Fibroblast of skin of right biceps (primary cell): ENCODE results near the gene RNF215.
"Not testable (repeated sequence)": the region's sequence is repeated elsewhere in the genome, so short reads cannot be mapped to it uniquely, and the experiment has no call there.

Experiments used
- DNase-seq: peaks from one replicate; pipeline ENCODE4 v3.0.0-alpha.2; 2013

RNF215 gene

DNA sequence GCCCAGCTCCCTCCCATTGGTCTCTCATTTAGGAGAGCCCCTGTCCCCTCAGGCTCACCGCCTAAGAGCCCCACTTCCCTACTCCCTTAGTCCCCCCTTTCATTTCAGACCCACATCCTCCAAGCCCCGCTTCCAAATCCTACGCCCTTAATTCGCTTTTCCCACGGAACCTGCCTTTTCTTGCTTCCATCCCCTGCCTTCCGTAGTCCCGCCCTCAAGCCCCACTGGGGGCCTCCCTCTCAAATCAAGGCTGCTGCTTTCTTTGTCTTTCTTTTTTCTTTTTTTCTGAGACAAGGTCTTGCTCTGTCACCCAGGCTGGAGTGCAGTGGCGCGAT lies 30.0 kb downstream of the RNF215 start:
- DNase-seq, result no peak

DNA sequence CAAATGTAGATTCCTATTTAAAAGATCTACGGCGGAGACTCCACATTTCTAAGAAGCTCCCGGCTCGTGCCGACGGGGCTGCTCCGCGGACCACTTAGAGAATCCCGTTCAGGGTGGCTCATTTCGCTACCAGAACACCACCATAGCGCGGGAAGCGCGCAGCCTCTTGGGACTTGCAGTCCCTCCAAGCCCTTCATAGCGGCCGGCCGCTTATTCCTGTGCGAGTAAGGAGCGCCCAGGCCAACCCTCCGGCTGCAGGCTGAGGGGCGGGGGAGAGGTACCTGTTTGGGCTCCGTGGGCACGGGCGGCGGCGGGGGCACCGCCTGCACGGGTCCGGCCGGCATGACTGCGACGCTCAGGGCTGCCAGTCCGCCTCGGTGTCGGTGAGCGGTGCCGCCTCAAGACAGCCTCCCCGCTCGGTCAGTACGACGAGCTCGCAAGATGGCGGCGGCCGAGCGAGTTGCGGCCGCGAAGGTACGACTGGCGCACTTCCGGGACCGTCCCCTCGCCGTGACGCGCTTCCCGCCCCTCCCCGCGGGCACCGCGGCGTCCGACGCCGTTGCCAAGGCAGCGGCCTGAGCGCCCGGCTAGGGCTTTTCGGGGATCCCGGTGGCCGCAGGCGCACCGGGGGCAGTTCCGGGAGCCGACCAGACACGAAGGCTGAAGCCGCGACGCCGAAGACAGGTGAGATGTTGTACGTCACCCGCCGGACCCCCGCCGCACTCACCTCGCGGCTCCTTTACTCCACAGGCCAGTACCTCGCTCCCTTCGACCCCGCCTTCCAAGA lies 30.6 kb downstream of the RNF215 start, which contains the start of the genes CCDC157 and SF3A1:
Gene CCDC157 (plus strand): TSS at position 559 of the 787 bp plus-strand sequence. CDS start 8,994 bp downstream, outside the sequence.
Gene SF3A1 (minus strand): TSS at position 446 of the 787 bp plus-strand sequence. CDS start 102 bp downstream, at position 344.
- peak; percentile 91 for DNase-seq

DNA sequence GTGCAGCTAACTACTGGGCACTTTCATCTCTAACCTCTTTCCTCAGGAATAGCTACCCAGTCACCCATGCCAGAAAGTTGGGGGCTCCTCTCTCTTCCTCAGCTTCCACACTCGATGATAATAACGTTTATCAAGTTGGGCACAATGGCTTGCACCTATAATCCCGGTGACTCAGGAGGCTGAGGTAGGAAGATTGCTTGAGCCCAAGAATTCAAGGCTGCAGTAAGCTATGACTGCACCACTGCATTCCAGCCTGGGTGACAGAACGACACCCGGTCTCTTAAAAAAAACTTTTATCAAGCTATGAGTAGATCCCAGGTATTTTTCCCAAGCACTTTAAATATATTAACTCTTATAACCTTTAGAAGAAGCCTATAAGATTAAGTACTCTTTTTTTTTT lies 32.6 kb downstream of the RNF215 start:
- no peak for DNase-seq

DNA sequence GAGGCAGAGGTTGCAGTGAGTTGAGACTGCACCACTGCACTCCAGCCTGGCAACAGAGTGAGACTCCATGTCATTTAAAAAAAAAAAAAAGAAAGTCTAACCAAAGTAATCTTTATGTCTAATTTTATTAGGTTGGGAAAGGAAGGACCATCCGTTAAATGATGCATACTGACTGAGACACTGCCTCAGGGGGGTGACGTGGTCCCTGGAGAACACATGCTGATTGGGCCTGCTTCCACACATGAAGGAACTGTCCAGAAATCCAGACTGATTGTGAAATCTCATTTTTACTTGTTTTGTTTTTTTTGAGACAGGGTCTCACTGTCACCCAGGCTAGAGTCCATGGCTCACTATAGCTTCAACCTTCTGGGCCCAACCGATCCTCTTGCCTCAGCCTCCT lies 36.0 kb downstream of the RNF215 start:
- no peak for DNase-seq

DNA sequence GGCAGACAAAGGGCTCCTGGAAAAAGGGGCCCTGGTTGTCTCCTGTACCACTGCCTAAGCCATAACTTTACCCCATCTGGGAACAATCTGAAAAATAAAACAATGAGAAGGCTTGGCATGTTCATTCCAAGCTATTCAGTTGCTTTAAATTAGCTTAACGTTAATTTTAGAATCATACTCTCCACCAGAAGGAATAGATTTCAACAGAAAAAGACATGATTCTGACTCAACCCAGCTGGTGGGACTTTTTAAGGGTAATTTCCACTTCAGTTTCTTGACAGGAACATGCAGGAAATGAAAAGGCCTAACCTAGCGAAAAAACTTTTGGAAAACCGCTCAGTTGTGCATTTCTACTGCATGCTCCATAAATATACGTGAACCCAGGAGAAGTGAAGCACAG lies 38.4 kb downstream of the RNF215 start:
- DNase-seq, result peak; percentile 11

DNA sequence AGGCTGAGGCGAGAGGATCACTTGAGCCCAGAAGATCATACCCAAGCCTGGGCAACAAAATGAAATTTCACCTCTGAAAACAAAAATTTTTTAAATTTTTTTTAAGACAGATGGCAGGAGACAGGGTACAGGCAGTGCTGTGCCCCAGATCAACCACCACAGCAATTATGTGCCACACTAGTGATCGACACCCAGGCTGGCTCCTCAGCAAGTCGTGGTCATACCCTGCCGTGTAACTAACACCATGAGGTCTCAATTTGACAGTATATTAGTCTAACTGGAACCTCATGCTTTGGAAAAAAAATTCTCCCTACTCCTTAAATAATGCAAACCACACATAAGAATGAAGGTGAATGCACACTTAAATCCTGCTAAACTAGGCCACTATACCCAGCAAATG lies 38.8 kb downstream of the RNF215 start:
- DNase-seq, result no peak

DNA sequence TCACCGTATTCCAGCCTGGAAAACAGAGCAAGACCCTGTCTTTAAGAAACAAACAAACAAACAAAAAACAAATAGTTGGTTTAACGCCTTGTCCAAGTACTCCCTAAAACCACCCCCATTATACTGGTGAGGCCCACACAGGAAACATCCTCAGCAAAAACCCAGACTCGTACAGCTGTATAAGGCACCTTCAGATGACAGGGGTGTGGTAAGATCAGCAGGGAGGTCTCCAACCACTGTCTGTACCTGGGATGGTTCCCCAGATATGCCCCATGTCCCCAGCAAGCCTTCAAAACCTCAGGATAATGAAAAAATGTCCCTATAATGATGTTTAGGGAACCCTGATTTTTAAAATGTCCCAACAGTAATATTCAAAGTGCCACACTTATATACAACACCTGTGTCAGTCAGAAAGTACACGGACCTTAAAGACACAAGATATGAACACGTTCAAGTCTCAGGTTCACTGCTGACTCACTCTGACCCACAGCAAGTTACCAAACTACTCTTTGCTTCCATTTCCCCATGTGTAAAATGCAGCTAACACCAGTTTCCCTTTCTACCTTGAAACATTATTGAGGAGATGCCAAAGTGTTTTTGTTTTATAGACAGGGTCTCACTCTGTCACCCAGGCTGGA lies 39.8 kb downstream of the RNF215 start:
- no peak for DNase-seq

DNA sequence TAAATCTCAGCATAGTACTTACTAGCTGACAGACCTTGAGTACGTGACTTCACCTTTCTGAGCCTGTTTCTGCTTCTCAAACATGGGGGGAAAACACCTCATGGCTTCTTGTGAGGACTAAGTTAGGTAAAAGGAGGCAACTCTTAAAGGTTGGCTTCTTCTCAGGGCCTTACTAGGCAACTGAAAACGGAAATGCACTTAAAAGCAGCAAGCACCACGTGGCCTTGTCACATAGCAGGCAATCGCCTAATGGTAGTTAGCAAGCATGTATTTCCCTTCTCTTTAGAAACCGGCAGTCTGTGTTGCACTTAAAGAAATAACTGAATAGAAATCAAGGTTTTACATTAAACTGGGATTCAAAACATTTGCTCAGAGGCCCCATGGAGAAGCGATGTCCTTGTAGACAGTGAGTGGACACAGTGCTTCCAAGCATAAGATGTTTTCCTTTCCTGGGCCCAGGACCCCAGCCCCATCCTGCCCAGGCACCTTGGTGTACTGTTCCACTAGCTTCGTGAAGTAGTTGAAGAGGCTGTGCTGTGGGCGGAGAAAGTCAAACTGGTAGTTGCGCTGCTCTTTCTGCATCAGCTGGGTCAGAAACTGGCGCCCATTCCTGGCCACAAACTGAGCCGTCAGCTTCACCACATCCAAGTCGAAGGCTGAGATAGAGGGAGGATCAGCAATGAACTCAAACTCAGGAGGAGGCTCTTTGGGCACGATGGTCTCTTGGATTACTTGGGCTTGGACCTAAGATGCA lies 42.6 kb downstream of the RNF215 start:
- DNase-seq, result no peak

- DNase-seq, result no peak
These were observed 46.1 kb downstream of the RNF215 start for GRCh38 chr22:30340911-30341685.

DNA sequence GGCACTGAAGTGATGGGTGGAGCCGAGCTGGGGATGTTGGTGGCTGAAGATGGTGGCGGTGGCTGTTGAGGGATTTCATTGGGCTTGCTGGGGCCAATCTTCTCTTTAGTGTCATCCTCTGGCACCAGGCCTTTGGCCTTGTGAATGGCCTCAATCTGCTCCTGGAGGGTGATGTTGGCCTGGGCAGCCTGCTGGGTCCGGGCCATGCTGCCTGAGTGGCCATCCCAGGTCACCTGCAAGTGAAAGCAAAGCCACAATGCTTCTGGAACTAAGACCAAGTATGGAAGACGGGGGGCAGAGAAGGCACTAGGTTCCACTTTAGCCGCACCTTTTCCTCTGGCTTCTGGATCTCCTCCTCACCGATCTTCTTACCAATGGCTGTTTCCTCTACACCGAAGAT lies 48.4 kb downstream of the RNF215 start:
- DNase-seq, result no peak

DNA sequence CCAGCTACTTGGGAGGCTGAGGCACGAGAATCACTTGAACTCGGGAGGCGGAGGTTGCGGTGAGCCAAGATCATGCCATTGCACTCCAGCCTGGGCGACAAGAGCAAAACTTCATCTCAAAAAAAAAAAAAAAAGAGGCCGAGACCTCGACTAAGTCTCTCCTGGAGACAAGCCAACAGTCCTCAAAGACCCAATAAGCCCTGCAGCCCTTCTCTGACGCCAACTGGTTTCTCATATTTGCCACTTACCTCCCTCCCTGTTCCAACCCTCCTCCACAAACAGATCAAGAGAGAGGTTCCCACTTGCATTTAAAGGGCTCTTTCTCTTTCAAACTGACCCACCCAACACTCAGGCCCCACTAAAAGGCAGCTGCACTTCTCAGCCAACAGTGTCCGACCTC lies 48.9 kb downstream of the RNF215 start:
- DNase-seq, result not testable (repeated sequence)

GRCh38 chr22:30337461-30337778 lies 49.8 kb downstream of the RNF215 start:
- DNase-seq, result no peak

DNA sequence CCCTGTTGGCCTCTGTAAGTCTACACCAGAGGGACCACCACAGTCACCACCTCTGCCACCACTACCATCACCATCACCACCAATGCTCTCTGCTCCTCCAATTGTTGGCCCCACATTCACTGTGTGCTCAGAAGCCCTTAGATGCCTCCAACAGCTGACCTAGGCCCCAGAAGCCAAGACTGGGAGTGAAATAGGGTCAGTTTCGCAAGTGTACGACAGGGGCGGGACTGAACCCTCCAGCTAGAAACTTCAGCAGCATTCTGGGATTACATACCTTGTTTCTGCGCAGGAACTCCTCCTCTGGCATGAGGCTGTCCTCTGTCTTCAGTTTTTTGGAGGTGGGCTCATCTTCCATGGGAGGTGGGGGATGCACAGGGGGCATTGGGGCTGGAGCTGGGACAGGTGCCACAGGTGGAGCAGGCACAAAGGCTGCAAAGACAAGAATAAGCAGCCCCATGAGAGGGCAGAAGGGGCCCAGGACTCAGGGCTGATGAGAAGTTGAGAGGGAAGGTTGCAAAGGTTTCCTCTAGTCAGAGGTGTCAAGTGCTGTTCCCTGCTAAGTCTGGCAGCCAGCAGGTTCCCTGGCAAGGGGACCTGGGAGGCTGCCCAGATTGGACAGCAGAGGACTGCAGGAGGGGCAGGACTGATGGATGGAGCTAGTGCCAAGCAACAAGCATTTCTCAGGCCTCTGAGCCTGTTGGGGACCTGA lies 50.3 kb downstream of the RNF215 start:
- DNase-seq, result no peak

GRCh38 chr22:30335236-30335635 lies 52.0 kb downstream of the RNF215 start:
- DNase-seq, result no peak

- DNase-seq, result no peak
These were observed 52.6 kb downstream of the RNF215 start for GRCh38 chr22:30334646-30335045.

DNA sequence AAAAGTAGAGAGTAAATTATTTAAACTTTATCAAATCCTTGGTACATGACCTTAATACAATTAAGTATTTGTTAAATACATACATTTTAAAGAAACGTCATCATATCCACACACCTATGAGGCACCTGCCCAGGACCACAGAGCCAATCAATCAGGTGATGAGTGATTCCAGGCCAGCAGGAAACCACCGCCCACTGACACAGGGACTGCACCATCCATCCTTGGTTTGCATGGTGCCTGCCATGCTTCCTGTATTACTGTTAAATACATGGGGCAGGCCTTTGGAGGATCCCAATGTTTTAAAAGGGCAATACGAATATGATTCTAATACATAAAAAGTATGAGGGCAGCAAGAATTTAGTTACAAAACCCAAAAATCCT lies 53.5 kb downstream of the RNF215 start:
- no peak for DNase-seq

- no peak for DNase-seq
These were observed 54.1 kb downstream of the RNF215 start for GRCh38 chr22:30332994-30333706.

DNA sequence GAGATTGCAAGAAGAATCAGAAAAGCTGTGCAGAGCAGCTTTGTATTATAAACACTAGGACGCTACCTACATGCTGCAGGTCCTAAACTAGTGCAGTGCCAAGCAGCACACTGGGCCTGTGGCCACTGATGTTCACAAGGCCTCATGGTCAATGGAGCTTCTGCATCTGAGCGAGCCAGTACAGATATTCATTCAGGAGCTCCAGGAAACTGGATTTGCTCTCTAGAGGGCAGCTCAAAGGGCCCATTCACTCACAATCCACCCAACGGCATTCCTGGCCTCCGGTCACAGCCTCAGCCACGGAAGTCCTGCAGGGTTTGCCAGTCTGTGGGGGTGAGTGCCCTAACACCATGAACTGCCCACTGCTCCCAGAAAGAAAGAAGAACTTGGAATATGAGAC lies 54.7 kb downstream of the RNF215 start:
- DNase-seq, result no peak
